ENCODE results near the gene TNS4. TPM values are rescaled to one million over a fixed set of nuclear protein-coding genes. Genes with fewer than 3 reads are reported as not detected.
A peak's percentile ranks its signal among the peaks of the same experiment; 100 is the strongest.
"Not testable (repeated sequence)": the region's sequence is repeated elsewhere in the genome, so short reads cannot be mapped to it uniquely, and the experiment has no call there.

Gene TNS4
- 0.14 TPM for polyA plus RNA-seq (ENCODE audit: insufficient read length)

GRCh38 chr17:40501499-40501911 lies at the start of gene TNS4:
TSS of gene TNS4 (minus strand) at chr17:40501623. CDS start at chr17:40496425, 5,198 bp downstream.
- no peak for DNase-seq

GRCh38 chr17:40550608-40551007 lies 49.2 kb upstream of the TNS4 start:
- no peak for DNase-seq

GRCh38 chr17:40548982-40549685 lies 47.7 kb upstream of the TNS4 start:
- no peak for DNase-seq

- no peak for DNase-seq
Measured at GRCh38 chr17:40548491-40548981, 47.1 kb upstream of the TNS4 start.

- DNase-seq, result no peak
Measured at GRCh38 chr17:40547785-40548478, 46.5 kb upstream of the TNS4 start.

GRCh38 chr17:40547079-40547784 lies 45.8 kb upstream of the TNS4 start:
- DNase-seq, result no peak

GRCh38 chr17:40546497-40546896 lies 45.1 kb upstream of the TNS4 start:
- DNase-seq, result not testable (repeated sequence)

- DNase-seq, result no peak
Measured at GRCh38 chr17:40545660-40546059, 44.2 kb upstream of the TNS4 start.

- peak; percentile 89 for DNase-seq
Measured at GRCh38 chr17:40542558-40543411, 41.4 kb upstream of the TNS4 start.

GRCh38 chr17:40541873-40542557 lies 40.6 kb upstream of the TNS4 start:
- peak; percentile 74 for DNase-seq

- DNase-seq, result no peak
Measured at GRCh38 chr17:40541060-40541872, 39.8 kb upstream of the TNS4 start.

- no peak for DNase-seq
Measured at GRCh38 chr17:40540448-40540847, 39.0 kb upstream of the TNS4 start.

- DNase-seq, result no peak
Measured at GRCh38 chr17:40539711-40540411, 38.4 kb upstream of the TNS4 start.

- no peak for DNase-seq
Measured at GRCh38 chr17:40538936-40539705, 37.7 kb upstream of the TNS4 start.

GRCh38 chr17:40538019-40538935 lies 36.9 kb upstream of the TNS4 start:
- no peak for DNase-seq

- no peak for DNase-seq
Measured at GRCh38 chr17:40536295-40537171, 35.1 kb upstream of the TNS4 start.

GRCh38 chr17:40535924-40536294 lies 34.5 kb upstream of the TNS4 start:
- no peak for DNase-seq
